HEK293 (cell line): ENCODE data around the gene AP1B1.

Experiments
- CTCF ChIA-PET: fragments of 350-600 bp; formaldehyde crosslinking; extraction: SDS; loops from one replicate; lab custom pipeline; 2021; ENCODE audit warnings: antibody characterized with exemption; lab: Yijun Ruan, JAX
- POLR2A ChIA-PET: fragments of 300-600 bp; formaldehyde crosslinking; extraction: SDS; loops from one replicate; lab custom pipeline; 2020; ENCODE audit warnings: antibody characterized with exemption, inconsistent platforms; lab: Yijun Ruan, JAX
- H3K27ac ChIP-seq: fragments of 200-500 bp; sonication (Bioruptor generic); 2 replicates; pipeline ENCODE4 v1.5.1; 2014; ENCODE audit warnings: low read depth, low read length, control low read depth, inconsistent platforms; ENCODE audit errors: extremely low read depth
- H3K36me3 ChIP-seq, 2 experiments: fragments of 200-500 bp in 1 of 2; sonication (Bioruptor generic) in 1 of 2; 1 replicate in 1 of 2; 2 replicates in 1 of 2; pipeline ENCODE4 v1.5.1; 2014 to 2017; ENCODE audit warnings: inconsistent platforms in 2 of 2, low read length in 2 of 2; ENCODE audit not compliant: control insufficient read depth in 2 of 2, insufficient read depth in 1 of 2
- H3K4me1 ChIP-seq: fragments of 200-500 bp; sonication (Bioruptor generic); 2 replicates; pipeline ENCODE4 v1.5.1; 2014; ENCODE audit warnings: mild to moderate bottlenecking, low read length, inconsistent platforms; ENCODE audit not compliant: control insufficient read depth, insufficient read depth
- H3K4me3 ChIP-seq: 2 replicates; pipeline ENCODE4 v1.5.1; 2011; ENCODE audit warnings: low read depth, mild to moderate bottlenecking, control low read depth, low read length, moderate library complexity
- H3K9me3 ChIP-seq: fragments of 200-500 bp; sonication (Bioruptor generic); 2 replicates; pipeline ENCODE4 v1.5.1; 2014; ENCODE audit warnings: low read depth, low read length, inconsistent platforms; ENCODE audit not compliant: control insufficient read depth, insufficient read depth
- BCL11B ChIP-seq: fragments of 450-650 bp; formaldehyde crosslinking; IDR thresholded peaks from 2 replicates; pipeline ENCODE4 v1.5.1; 2016; ENCODE audit warnings: low read depth, missing biosample characterization, missing genetic modification characterization
- GLIS2 ChIP-seq: fragments of 450-650 bp; formaldehyde crosslinking; IDR thresholded peaks from 2 replicates; pipeline ENCODE4 v1.5.1; 2016; ENCODE audit warnings: missing biosample characterization, missing genetic modification characterization
- HIC1 ChIP-seq: fragments of 450-650 bp; formaldehyde crosslinking; IDR thresholded peaks from 2 replicates; pipeline ENCODE4 v1.5.1; 2016; ENCODE audit warnings: missing biosample characterization, missing genetic modification characterization
- HOXC10 ChIP-seq: sonication (generic); formaldehyde crosslinking; IDR thresholded peaks from 2 replicates; pipeline ENCODE4 v1.8.1; 2023; ENCODE audit warnings: mild to moderate bottlenecking, missing genetic modification reagents
- KLF1 ChIP-seq: fragments of 450-650 bp; formaldehyde crosslinking; IDR thresholded peaks from 2 replicates; pipeline ENCODE4 v1.5.1; 2016; ENCODE audit warnings: missing biosample characterization, missing genetic modification characterization
- KLF16 ChIP-seq: fragments of 450-650 bp; formaldehyde crosslinking; IDR thresholded peaks from 2 replicates; pipeline ENCODE4 v1.5.1; 2017; ENCODE audit warnings: missing biosample characterization, missing genetic modification characterization
- KLF7 ChIP-seq: fragments of 450-650 bp; formaldehyde crosslinking; IDR thresholded peaks from 2 replicates; pipeline ENCODE4 v1.5.1; 2016; ENCODE audit warnings: missing biosample characterization, missing genetic modification characterization, borderline replicate concordance
- MZF1 ChIP-seq: fragments of 450-650 bp; formaldehyde crosslinking; IDR thresholded peaks from 2 replicates; pipeline ENCODE4 v1.5.1; 2017; ENCODE audit warnings: missing biosample characterization, missing genetic modification characterization, borderline replicate concordance
- OSR2 ChIP-seq: fragments of 450-650 bp; formaldehyde crosslinking; IDR thresholded peaks from 2 replicates; pipeline ENCODE4 v1.5.1; 2016; ENCODE audit warnings: missing biosample characterization, missing genetic modification characterization
- PRDM4 ChIP-seq: fragments of 450-650 bp; formaldehyde crosslinking; IDR thresholded peaks from 2 replicates; pipeline ENCODE4 v1.5.1; 2017; ENCODE audit warnings: missing biosample characterization, missing genetic modification characterization
- ZBTB26 ChIP-seq: fragments of 450-650 bp; formaldehyde crosslinking; optimal IDR thresholded peaks from 2 replicates; pipeline ENCODE3; 2016; ENCODE audit warnings: missing biosample characterization, mild to moderate bottlenecking, missing genetic modification characterization
- ZFHX2 ChIP-seq: fragments of 450-650 bp; formaldehyde crosslinking; conservative IDR thresholded peaks from 2 replicates; pipeline ENCODE4 v1.5.1; 2016; ENCODE audit warnings: missing biosample characterization, missing genetic modification characterization
- ZIC2 ChIP-seq: fragments of 450-650 bp; formaldehyde crosslinking; IDR thresholded peaks from 2 replicates; pipeline ENCODE4 v1.5.1; 2016; ENCODE audit warnings: missing biosample characterization, missing genetic modification characterization
- ZNF132 ChIP-seq: fragments of 450-650 bp; formaldehyde crosslinking; IDR thresholded peaks from 2 replicates; pipeline ENCODE4 v1.5.1; 2017; ENCODE audit warnings: missing biosample characterization, missing genetic modification characterization, borderline replicate concordance
- ZNF19 ChIP-seq: fragments of 450-650 bp; formaldehyde crosslinking; IDR thresholded peaks from 2 replicates; pipeline ENCODE4; 2016; ENCODE audit warnings: missing biosample characterization, missing genetic modification characterization, low read depth
- ZNF221 ChIP-seq: fragments of 450-650 bp; formaldehyde crosslinking; IDR thresholded peaks from 2 replicates; pipeline ENCODE4 v1.5.1; 2017; ENCODE audit warnings: missing biosample characterization, missing genetic modification characterization, borderline replicate concordance
- ZNF239 ChIP-seq: fragments of 450-650 bp; formaldehyde crosslinking; IDR thresholded peaks from 2 replicates; pipeline ENCODE4 v1.5.1; 2016; ENCODE audit warnings: missing biosample characterization, missing genetic modification characterization
- ZNF362 ChIP-seq: fragments of 450-650 bp; formaldehyde crosslinking; IDR thresholded peaks from 2 replicates; pipeline ENCODE4 v1.5.1; 2016; ENCODE audit warnings: missing biosample characterization, missing genetic modification characterization
- ZNF37A ChIP-seq: fragments of 450-650 bp; IDR thresholded peaks from 2 replicates; pipeline ENCODE4 v1.5.1; 2018; ENCODE audit warnings: missing biosample characterization, missing genetic modification characterization
- ZNF398 ChIP-seq: fragments of 450-650 bp; formaldehyde crosslinking; IDR thresholded peaks from 2 replicates; pipeline ENCODE4 v1.5.1; 2017; ENCODE audit warnings: missing biosample characterization, missing genetic modification characterization
- ZNF510 ChIP-seq: fragments of 450-650 bp; formaldehyde crosslinking; IDR thresholded peaks from 2 replicates; pipeline ENCODE4 v1.5.1; 2018; ENCODE audit warnings: mild to moderate bottlenecking, missing genetic modification characterization, missing biosample characterization; ENCODE audit not compliant: insufficient replicate concordance
- ZNF555 ChIP-seq: fragments of 450-650 bp; formaldehyde crosslinking; conservative IDR thresholded peaks from 2 replicates; pipeline ENCODE4 v1.5.1; 2017; ENCODE audit warnings: missing biosample characterization, mild to moderate bottlenecking, missing genetic modification characterization, inconsistent platforms
- ZNF558 ChIP-seq: fragments of 450-650 bp; formaldehyde crosslinking; IDR thresholded peaks from 2 replicates; pipeline ENCODE4 v1.5.1; 2016; ENCODE audit warnings: missing biosample characterization, missing genetic modification characterization
- ZNF621 ChIP-seq: fragments of 450-650 bp; formaldehyde crosslinking; IDR thresholded peaks from 2 replicates; pipeline ENCODE4 v1.5.1; 2017; ENCODE audit warnings: missing biosample characterization, missing genetic modification characterization
- ZNF776 ChIP-seq: fragments of 450-650 bp; formaldehyde crosslinking; IDR thresholded peaks from 2 replicates; pipeline ENCODE4 v1.5.0; 2017; ENCODE audit warnings: missing biosample characterization, missing genetic modification characterization, borderline replicate concordance
- ZNF777 ChIP-seq: fragments of 450-650 bp; formaldehyde crosslinking; IDR thresholded peaks from 2 replicates; pipeline ENCODE4 v1.5.1; 2017; ENCODE audit warnings: missing biosample characterization, missing genetic modification characterization, borderline replicate concordance
- ZNF792 ChIP-seq: fragments of 450-650 bp; formaldehyde crosslinking; IDR thresholded peaks from 2 replicates; pipeline ENCODE4 v1.5.1; 2016; ENCODE audit warnings: missing biosample characterization, missing genetic modification characterization

AP1B1 gene

GRCh38 chr22:29310863-29311339 lies 77.5 kb downstream of the AP1B1 start (continued):
- TF ChIP-seq ZNF398 (tag by site-specific recombination) (no peak), KLF16 (tag by site-specific recombination) (peak; percentile 46; the same call in 1 of the 2 replicates), ZNF777 (tag by site-specific recombination) (no peak), ZNF558 (tag by site-specific recombination) (no peak), ZBTB26 (tag by site-specific recombination) (peak; percentile 30), ZNF239 (tag by site-specific recombination) (no peak), ZNF555 (tag by site-specific recombination) (no peak), KLF1 (peak; percentile 91), ZFHX2 (tag by site-specific recombination) (peak; percentile 81), PRDM4 (tag by site-specific recombination) (no peak), GLIS2 (tag by site-specific recombination) (peak; percentile 76)
- TF ChIP-seq, all 188 proteins: peak for 25

- Histone ChIP-seq H3K9me3 (no peaks in the 10 kb centered on the region), H3K4me1 (peaks cover 14% of the 10 kb centered on the region), H3K4me3 (no peak overlapping the region), H3K36me3 (no peaks in the 10 kb centered on the region), H3K27ac (no peak overlapping the region)
- CTCF ChIA-PET = interaction anchor here (0.6 to 1.5 kb wide), 2 partner anchors 40 to 104 kb away, joined by 3 read pairs; no protein-coding TSS in a partner anchor
- POLR2A ChIA-PET = interaction anchor here (0.5 to 1.1 kb wide), 3 partner anchors 39 to 243 kb away, joined by 4 to 5 read pairs (median 4); partner anchors contain the start of genes EWSR1, RHBDD3 and THOC5
- TF ChIP-seq ZNF792 (tag by site-specific recombination) (no peak), ZNF132 (tag by site-specific recombination) (no peak), ZNF221 (tag by site-specific recombination) (no peak), ZNF621 (tag by site-specific recombination) (no peak), ZNF362 (0 out of 2 replicates have a peak, but pooled peaks have one; percentile 44), ZNF510 (tag by site-specific recombination) (no peak), ZIC2 (no peak), HOXC10 (CRISPR knock-in tag) (no peak), HIC1 (peak; percentile 12; the same call in 1 of the 2 replicates), BCL11B (tag by site-specific recombination) (0 out of 2 replicates have a peak, but pooled peaks have one; percentile 21), ZNF776 (tag by site-specific recombination) (no peak), ZNF37A (tag by site-specific recombination) (no peak), KLF7 (tag by site-specific recombination) (no peak; the same call in 1 of the 2 replicates), MZF1 (tag by site-specific recombination) (no peak), ZNF19 (tag by site-specific recombination) (no peak), OSR2 (tag by site-specific recombination) (no peak)
Observed at GRCh38 chr22:29310065-29310862, 78.1 kb downstream of the AP1B1 start.
